ENCODE data around the gene LDB1. TPM values are rescaled to one million over a fixed set of nuclear protein-coding genes. Genes with fewer than 3 reads are reported as not detected.

Gene LDB1
- total and polyA plus RNA-seq, 4 experiments from 2014 or later = 10.0 to 135 (median 89.8) TPM

GRCh38 chr10:102154466-102155116 is 34.4 kb upstream of the LDB1 start:
- H3K36me3 ChIP-seq (ENCODE audit: insufficient read depth, low read length) = peaks cover 43% of the 10 kb centered on the region
- H3K9me3 Mint-ChIP-seq = peaks cover 0 to 2% (median 0%) of the 10 kb centered on the region in 8 donors
- ChIA-PET CTCF (ENCODE audit: partially characterized antibody) (interaction anchor here (0.7 to 4.0 kb wide), 4 partner anchors 15 to 429 kb away, joined by 3 to 17 read pairs (median 6); partner anchors contain the start of gene PPRC1), POLR2A (ENCODE audit: partially characterized antibody) (interaction anchor here (0.6 kb wide), 1 partner anchor 295 kb away, joined by 3 read pairs; no protein-coding TSS in a partner anchor)
- H3K27me3 Mint-ChIP-seq = no peaks in the 10 kb centered on the region
- peak overlapping the region in 6 of 7 donors; percentile 36 to 79 (median 61) for H3K27ac Mint-ChIP-seq
- peak overlapping the region; percentile 42 to 71 (median 60) for H3K4me3 Mint-ChIP-seq
- no peak for DNase-seq
- H3K36me3 Mint-ChIP-seq = peaks cover 27 to 67% of the 10 kb centered on the region in 2 donors
- intact Hi-C loops (cut with micrococcal nuclease) = loop anchor here (5.0 kb wide), 2 partner anchors 488 to 558 kb away; partner anchors contain the start of genes ARL3, SFXN2 and TRIM8
- peaks cover 34% of the 10 kb centered on the region for H3K4me1 ChIP-seq (ENCODE audit: insufficient read depth, low read length)
- H3K9me3 ChIP-seq (ENCODE audit: control insufficient read depth in 1 of 2, low read length in 2 of 2) = no peaks in the 10 kb centered on the region
- H3K4me3 ChIP-seq (ENCODE audit: low read length in 2 of 2) = no peak overlapping the region
- peaks cover 23 to 64% (median 47%) of the 10 kb centered on the region in 4 donors for H3K4me1 Mint-ChIP-seq
- no peak overlapping the region for H3K27ac ChIP-seq (ENCODE audit: low read depth, low read length)
- H3K27me3 ChIP-seq (ENCODE audit: insufficient read depth, low read length) = no peaks in the 10 kb centered on the region

DNA sequence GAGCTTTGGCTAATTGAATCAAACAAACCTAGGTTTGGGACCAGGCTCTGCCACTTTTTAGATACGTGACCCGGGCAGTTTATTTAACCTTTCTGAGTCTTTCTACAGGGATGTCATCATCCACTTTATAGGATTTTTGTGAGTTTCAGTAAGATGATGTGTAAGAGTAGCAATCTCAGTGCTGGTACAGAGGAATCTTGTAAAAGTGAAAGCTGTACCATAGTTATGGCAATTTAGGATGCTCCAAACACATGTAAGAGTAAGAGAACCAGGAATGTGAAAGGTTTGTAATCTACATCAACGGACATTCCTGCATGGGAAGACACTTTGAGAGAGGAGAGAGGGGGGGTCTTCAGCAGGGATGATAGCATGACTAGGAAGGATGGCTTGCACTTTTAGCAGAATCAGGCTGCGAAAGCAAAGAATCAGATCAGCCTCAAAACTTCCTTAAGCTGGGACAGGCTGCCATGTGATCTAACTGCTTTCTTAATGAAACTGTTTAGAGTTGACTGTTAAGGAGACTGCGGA is 33.0 kb upstream of the LDB1 start:
- intact Hi-C loops (cut with micrococcal nuclease) = loop anchor here (5.0 kb wide), 2 partner anchors 489 to 559 kb away; partner anchors contain the start of genes ARL3, SFXN2 and TRIM8
- H3K4me1 ChIP-seq (ENCODE audit: insufficient read depth, low read length) = peaks cover 34% of the 10 kb centered on the region
- no peak for DNase-seq
- Mint-ChIP-seq H3K27me3 (no peaks in the 10 kb centered on the region), H3K9me3 (peaks cover 0 to 2% (median 0%) of the 10 kb centered on the region in 8 donors), H3K36me3 (peaks cover 24 to 67% of the 10 kb centered on the region in 2 donors), H3K4me3 (peak overlapping the region; percentile 91 to 97 (median 94)), H3K4me1 (peaks cover 23 to 64% (median 47%) of the 10 kb centered on the region in 4 donors), H3K27ac (peak overlapping the region; percentile 91 to 99 (median 97))
- no peaks in the 10 kb centered on the region for H3K9me3 ChIP-seq (ENCODE audit: control insufficient read depth in 1 of 2, low read length in 2 of 2)
- peaks cover 41% of the 10 kb centered on the region for H3K36me3 ChIP-seq (ENCODE audit: insufficient read depth, low read length)
- POLR2A ChIA-PET (ENCODE audit: partially characterized antibody) = interaction anchor here (2.0 kb wide), 1 partner anchor 40 kb away, joined by 12 read pairs; no protein-coding TSS in a partner anchor
- no peaks in the 10 kb centered on the region for H3K27me3 ChIP-seq (ENCODE audit: insufficient read depth, low read length)
- H3K4me3 ChIP-seq (ENCODE audit: low read length in 2 of 2) = peak overlapping the region; percentile 82 to 91
- CTCF ChIA-PET (ENCODE audit: partially characterized antibody) = interaction anchor here (0.7 to 4.0 kb wide), 5 partner anchors 17 to 312 kb away, joined by 3 to 17 read pairs (median 4); partner anchors contain the start of gene PPRC1
- H3K27ac ChIP-seq (ENCODE audit: low read depth, low read length) = peak overlapping the region; percentile 87

- ChIA-PET CTCF (ENCODE audit: partially characterized antibody) (interaction anchor here (0.9 to 4.0 kb wide), 8 partner anchors 9 to 200 kb away, joined by 3 to 17 read pairs (median 4); partner anchors contain the start of gene PPRC1), POLR2A (ENCODE audit: partially characterized antibody) (interaction anchor here (0.5 to 2.0 kb wide), 15 partner anchors 8 to 494 kb away, joined by 3 to 17 read pairs (median 7); partner anchors contain the start of genes ACTR1A, ARMH3, LDB1 and OGA)
- DNase-seq = no peak
- intact Hi-C loops (cut with micrococcal nuclease) = loop anchor here (1.0 to 5.0 kb wide), 10 partner anchors 20 to 560 kb away; partner anchors contain the start of genes ACTR1A, ARL3, GBF1 and HPS6
- peaks cover 34% of the 10 kb centered on the region for H3K4me1 ChIP-seq (ENCODE audit: insufficient read depth, low read length)
- H3K4me3 ChIP-seq (ENCODE audit: low read length in 2 of 2) = peak overlapping the region; percentile 82 to 91
- H3K9me3 ChIP-seq (ENCODE audit: control insufficient read depth in 1 of 2, low read length in 2 of 2) = no peaks in the 10 kb centered on the region
- Mint-ChIP-seq H3K4me3 (peak overlapping the region; percentile 91 to 97 (median 94)), H3K27me3 (no peaks in the 10 kb centered on the region), H3K9me3 (peaks cover 0 to 2% (median 0%) of the 10 kb centered on the region in 8 donors), H3K4me1 (peaks cover 22 to 64% (median 46%) of the 10 kb centered on the region in 4 donors), H3K27ac (peak overlapping the region; percentile 91 to 99 (median 97)), H3K36me3 (peaks cover 27 to 67% of the 10 kb centered on the region in 2 donors)
- H3K36me3 ChIP-seq (ENCODE audit: insufficient read depth, low read length) = peaks cover 39% of the 10 kb centered on the region
- no peaks in the 10 kb centered on the region for H3K27me3 ChIP-seq (ENCODE audit: insufficient read depth, low read length)
- peak overlapping the region; percentile 87 for H3K27ac ChIP-seq (ENCODE audit: low read depth, low read length)
Observed at GRCh38 chr10:102152545-102152890, 32.4 kb upstream of the LDB1 start.

DNA sequence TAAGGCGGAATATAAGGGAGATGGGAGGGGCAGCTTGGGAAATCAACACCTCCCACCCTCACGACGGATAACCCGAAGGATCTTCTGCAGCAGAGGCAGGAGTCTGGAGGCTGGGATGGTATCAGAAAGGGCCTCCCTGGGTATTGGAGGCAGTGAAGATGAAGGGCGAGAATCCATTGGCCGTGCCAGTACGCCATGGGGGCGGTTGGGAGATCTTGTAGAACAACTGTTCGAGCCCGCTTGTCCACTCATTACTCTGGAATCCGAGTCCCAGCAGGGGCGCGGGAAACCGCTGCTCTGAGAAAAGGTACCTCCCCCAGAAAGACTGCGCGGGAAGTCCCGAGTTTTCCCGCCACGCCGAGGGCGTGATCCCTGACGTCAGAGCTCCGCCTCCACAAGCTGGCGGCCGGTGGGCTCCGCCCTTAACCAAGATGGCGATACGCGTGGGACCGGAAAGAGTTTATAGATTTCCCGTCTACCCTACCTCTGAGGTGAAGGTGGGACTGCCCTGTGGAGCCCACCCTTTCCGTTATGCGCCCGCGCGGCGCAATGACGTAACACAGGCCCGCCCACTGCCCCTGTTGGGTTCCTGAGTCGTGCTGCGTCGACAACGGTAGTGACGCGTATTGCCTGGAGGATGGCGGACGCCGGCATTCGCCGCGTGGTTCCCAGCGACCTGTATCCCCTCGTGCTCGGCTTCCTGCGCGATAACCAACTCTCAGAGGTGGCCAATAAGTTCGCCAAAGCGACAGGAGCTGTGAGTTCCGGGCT is 31.8 kb upstream of the LDB1 start, which contains the start of gene NOLC1:
TSS of gene NOLC1 (plus strand) at position 616 of the 771 bp plus-strand sequence. CDS start at position 638, 22 bp downstream.
- H3K36me3 Mint-ChIP-seq = peaks cover 26 to 67% of the 10 kb centered on the region in 2 donors

GRCh38 chr10:102150970-102151773 is 31.0 kb upstream of the LDB1 start:
- DNase-seq = no peak
- no peaks in the 10 kb centered on the region for H3K27me3 Mint-ChIP-seq
- peak overlapping the region; percentile 91 to 99 (median 97) for H3K27ac Mint-ChIP-seq
- H3K36me3 ChIP-seq (ENCODE audit: insufficient read depth, low read length) = peaks cover 29% of the 10 kb centered on the region
- peaks cover 34% of the 10 kb centered on the region for H3K4me1 ChIP-seq (ENCODE audit: insufficient read depth, low read length)
- H3K36me3 Mint-ChIP-seq = peaks cover 23 to 66% of the 10 kb centered on the region in 2 donors
- H3K27ac ChIP-seq (ENCODE audit: low read depth, low read length) = peak overlapping the region; percentile 87
- no peaks in the 10 kb centered on the region for H3K9me3 ChIP-seq (ENCODE audit: control insufficient read depth in 1 of 2, low read length in 2 of 2)
- POLR2A ChIA-PET (ENCODE audit: partially characterized antibody) = interaction anchor here (0.9 to 2.0 kb wide), 14 partner anchors 9 to 494 kb away, joined by 3 to 17 read pairs (median 8); partner anchors contain the start of genes ACTR1A, ARMH3, LDB1 and OGA
- H3K4me1 Mint-ChIP-seq = peaks cover 20 to 55% (median 36%) of the 10 kb centered on the region in 4 donors
- H3K27me3 ChIP-seq (ENCODE audit: insufficient read depth, low read length) = no peaks in the 10 kb centered on the region
- CTCF ChIA-PET (ENCODE audit: partially characterized antibody) = interaction anchor here (0.6 to 4.0 kb wide), 10 partner anchors 8 to 327 kb away, joined by 3 to 17 read pairs (median 3); partner anchors contain the start of gene PPRC1
- peak overlapping the region; percentile 91 to 97 (median 94) for H3K4me3 Mint-ChIP-seq
- H3K4me3 ChIP-seq (ENCODE audit: low read length in 2 of 2) = peak overlapping the region in 1 of 2 donors; percentile 91
- intact Hi-C loops (cut with micrococcal nuclease) = loop anchor here (5.0 kb wide), 2 partner anchors 491 to 561 kb away; partner anchors contain the start of genes ARL3, SFXN2 and TRIM8
- H3K9me3 Mint-ChIP-seq = no peaks in the 10 kb centered on the region

More for the DNA sequence above, 31.8 kb upstream of the LDB1 start, which contains the start of gene NOLC1:
- intact Hi-C loops (cut with micrococcal nuclease) = loop anchor here (1.0 to 5.0 kb wide), 10 partner anchors 20 to 560 kb away; partner anchors contain the start of genes ACTR1A, ARL3, GBF1 and HPS6
- ChIA-PET CTCF (ENCODE audit: partially characterized antibody) (interaction anchor here (0.6 to 4.0 kb wide), 8 partner anchors 9 to 326 kb away, joined by 3 to 17 read pairs (median 4); partner anchors contain the start of gene PPRC1), POLR2A (ENCODE audit: partially characterized antibody) (interaction anchor here (0.5 to 2.0 kb wide), 16 partner anchors 9 to 494 kb away, joined by 3 to 17 read pairs (median 6); partner anchors contain the start of genes ACTR1A, ARMH3, LDB1 and OGA)
- peak within 1 kb of the TSS; percentile 87 for H3K27ac ChIP-seq (ENCODE audit: low read depth, low read length)
- H3K4me1 ChIP-seq (ENCODE audit: insufficient read depth, low read length) = peaks cover 34% of the 10 kb centered on the region
- no peaks in the 10 kb centered on the region for H3K27me3 Mint-ChIP-seq
- H3K4me3 Mint-ChIP-seq = peak within 1 kb of the TSS; percentile 91 to 97 (median 94)
- H3K27ac Mint-ChIP-seq = peak within 1 kb of the TSS; percentile 91 to 99 (median 97)
- peaks cover 34% of the 10 kb centered on the region for H3K36me3 ChIP-seq (ENCODE audit: insufficient read depth, low read length)
- H3K4me3 ChIP-seq (ENCODE audit: low read length in 2 of 2) = peak within 1 kb of the TSS; percentile 82 to 91
- H3K9me3 Mint-ChIP-seq = no peaks in the 10 kb centered on the region
- H3K4me1 Mint-ChIP-seq = peaks cover 21 to 60% (median 42%) of the 10 kb centered on the region in 4 donors
- H3K9me3 ChIP-seq (ENCODE audit: control insufficient read depth in 1 of 2, low read length in 2 of 2) = no peaks in the 10 kb centered on the region
- peak; percentile 99 to 100 (median 100) for DNase-seq
- no peaks in the 10 kb centered on the region for H3K27me3 ChIP-seq (ENCODE audit: insufficient read depth, low read length)
